ENCODE data around the gene KRT85. TPM values are rescaled to one million over a fixed set of nuclear protein-coding genes. Genes with fewer than 3 reads are reported as not detected.

KRT85 gene
- total and polyA plus RNA-seq, 10 of the 15 experiments (the other 5 are each of a cell fraction or from before 2014, with no cell fraction given), result 0.05 to 0.18 (median 0.11) TPM; not detected in 6

DNA sequence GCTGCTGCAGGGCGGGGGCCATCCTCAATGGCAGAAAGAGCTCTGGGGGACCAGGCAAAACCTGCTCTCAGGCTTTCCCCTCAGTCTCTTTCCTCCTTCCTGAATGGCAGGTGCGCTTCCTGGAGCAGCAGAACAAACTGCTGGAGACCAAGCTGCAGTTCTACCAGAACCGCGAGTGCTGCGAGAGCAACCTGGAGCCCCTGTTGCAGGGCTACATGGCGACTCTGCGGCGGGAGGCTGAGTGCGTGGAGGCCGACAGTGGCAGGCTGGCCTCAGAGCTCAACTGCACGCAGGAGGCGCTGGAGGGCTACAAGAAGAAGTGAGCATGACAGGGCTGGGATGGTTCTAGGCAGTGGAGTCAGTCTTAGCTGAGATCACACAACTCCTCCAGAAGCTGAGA lies 23.2 kb downstream of the KRT85 start (continued):
- TF ChIP-seq, protein P1, sequence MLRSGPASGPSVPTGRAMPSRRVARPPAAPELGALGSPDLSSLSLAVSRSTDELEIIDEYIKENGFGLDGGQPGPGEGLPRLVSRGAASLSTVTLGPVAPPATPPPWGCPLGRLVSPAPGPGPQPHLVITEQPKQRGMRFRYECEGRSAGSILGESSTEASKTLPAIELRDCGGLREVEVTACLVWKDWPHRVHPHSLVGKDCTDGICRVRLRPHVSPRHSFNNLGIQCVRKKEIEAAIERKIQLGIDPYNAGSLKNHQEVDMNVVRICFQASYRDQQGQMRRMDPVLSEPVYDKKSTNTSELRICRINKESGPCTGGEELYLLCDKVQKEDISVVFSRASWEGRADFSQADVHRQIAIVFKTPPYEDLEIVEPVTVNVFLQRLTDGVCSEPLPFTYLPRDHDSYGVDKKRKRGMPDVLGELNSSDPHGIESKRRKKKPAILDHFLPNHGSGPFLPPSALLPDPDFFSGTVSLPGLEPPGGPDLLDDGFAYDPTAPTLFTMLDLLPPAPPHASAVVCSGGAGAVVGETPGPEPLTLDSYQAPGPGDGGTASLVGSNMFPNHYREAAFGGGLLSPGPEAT (IDR thresholded peaks at IDR 0.05; ENCODE audit: low read depth), result no peak
- TF ChIP-seq ZNF274 (IDR thresholded peaks at IDR 0.05; ENCODE audit: insufficient read depth, insufficient read length), result no peak
- no peak for TF ChIP-seq MYB (IDR thresholded peaks at IDR 0.05; ENCODE audit: borderline replicate concordance, low read depth, low read length)
- TF ChIP-seq PML (IDR thresholded peaks at IDR 0.05; ENCODE audit: low read length), result no peak
- TF ChIP-seq, protein P2, sequence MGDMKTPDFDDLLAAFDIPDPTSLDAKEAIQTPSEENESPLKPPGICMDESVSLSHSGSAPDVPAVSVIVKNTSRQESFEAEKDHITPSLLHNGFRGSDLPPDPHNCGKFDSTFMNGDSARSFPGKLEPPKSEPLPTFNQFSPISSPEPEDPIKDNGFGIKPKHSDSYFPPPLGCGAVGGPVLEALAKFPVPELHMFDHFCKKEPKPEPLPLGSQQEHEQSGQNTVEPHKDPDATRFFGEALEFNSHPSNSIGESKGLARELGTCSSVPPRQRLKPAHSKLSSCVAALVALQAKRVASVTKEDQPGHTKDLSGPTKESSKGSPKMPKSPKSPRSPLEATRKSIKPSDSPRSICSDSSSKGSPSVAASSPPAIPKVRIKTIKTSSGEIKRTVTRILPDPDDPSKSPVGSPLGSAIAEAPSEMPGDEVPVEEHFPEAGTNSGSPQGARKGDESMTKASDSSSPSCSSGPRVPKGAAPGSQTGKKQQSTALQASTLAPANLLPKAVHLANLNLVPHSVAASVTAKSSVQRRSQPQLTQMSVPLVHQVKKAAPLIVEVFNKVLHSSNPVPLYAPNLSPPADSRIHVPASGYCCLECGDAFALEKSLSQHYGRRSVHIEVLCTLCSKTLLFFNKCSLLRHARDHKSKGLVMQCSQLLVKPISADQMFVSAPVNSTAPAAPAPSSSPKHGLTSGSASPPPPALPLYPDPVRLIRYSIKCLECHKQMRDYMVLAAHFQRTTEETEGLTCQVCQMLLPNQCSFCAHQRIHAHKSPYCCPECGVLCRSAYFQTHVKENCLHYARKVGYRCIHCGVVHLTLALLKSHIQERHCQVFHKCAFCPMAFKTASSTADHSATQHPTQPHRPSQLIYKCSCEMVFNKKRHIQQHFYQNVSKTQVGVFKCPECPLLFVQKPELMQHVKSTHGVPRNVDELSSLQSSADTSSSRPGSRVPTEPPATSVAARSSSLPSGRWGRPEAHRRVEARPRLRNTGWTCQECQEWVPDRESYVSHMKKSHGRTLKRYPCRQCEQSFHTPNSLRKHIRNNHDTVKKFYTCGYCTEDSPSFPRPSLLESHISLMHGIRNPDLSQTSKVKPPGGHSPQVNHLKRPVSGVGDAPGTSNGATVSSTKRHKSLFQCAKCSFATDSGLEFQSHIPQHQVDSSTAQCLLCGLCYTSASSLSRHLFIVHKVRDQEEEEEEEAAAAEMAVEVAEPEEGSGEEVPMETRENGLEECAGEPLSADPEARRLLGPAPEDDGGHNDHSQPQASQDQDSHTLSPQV (IDR thresholded peaks at IDR 0.05), result no peak
- no peak for TF ChIP-seq NR2C1 (IDR thresholded peaks at IDR 0.05)
- no peak for TF ChIP-seq PAX5 (IDR thresholded peaks at IDR 0.05; ENCODE audit: borderline replicate concordance, low read depth, low read length)
- no peak for TF ChIP-seq ZSCAN29 (IDR thresholded peaks at IDR 0.05)
- no peak for TF ChIP-seq SREBF2 (IDR thresholded peaks at IDR 0.05; ENCODE audit: low read length)
- TF ChIP-seq, protein P3, sequence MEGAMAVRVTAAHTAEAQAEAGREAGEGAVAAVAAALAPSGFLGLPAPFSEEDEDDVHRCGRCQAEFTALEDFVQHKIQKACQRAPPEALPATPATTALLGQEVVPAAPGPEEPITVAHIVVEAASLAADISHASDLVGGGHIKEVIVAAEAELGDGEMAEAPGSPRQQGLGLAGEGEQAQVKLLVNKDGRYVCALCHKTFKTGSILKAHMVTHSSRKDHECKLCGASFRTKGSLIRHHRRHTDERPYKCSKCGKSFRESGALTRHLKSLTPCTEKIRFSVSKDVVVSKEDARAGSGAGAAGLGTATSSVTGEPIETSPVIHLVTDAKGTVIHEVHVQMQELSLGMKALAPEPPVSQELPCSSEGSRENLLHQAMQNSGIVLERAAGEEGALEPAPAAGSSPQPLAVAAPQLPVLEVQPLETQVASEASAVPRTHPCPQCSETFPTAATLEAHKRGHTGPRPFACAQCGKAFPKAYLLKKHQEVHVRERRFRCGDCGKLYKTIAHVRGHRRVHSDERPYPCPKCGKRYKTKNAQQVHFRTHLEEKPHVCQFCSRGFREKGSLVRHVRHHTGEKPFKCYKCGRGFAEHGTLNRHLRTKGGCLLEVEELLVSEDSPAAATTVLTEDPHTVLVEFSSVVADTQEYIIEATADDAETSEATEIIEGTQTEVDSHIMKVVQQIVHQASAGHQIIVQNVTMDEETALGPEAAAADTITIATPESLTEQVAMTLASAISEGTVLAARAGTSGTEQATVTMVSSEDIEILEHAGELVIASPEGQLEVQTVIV (IDR thresholded peaks at IDR 0.05; ENCODE audit: borderline replicate concordance, partially characterized antibody), result no peak
- TF ChIP-seq, protein P4, sequence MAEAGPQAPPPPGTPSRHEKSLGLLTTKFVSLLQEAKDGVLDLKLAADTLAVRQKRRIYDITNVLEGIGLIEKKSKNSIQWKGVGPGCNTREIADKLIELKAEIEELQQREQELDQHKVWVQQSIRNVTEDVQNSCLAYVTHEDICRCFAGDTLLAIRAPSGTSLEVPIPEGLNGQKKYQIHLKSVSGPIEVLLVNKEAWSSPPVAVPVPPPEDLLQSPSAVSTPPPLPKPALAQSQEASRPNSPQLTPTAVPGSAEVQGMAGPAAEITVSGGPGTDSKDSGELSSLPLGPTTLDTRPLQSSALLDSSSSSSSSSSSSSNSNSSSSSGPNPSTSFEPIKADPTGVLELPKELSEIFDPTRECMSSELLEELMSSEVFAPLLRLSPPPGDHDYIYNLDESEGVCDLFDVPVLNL (IDR thresholded peaks at IDR 0.05; ENCODE audit: low read depth, low read length), result no peak
- TF ChIP-seq MTA3 (IDR thresholded peaks at IDR 0.05; ENCODE audit: borderline replicate concordance, low read length), result no peak
- no peak for TF ChIP-seq SMC3 (IDR thresholded peaks at IDR 0.05; ENCODE audit: borderline replicate concordance, low read length)
